Measurements from ENCODE around the gene DAB2IP.

DAB2IP gene

DNA sequence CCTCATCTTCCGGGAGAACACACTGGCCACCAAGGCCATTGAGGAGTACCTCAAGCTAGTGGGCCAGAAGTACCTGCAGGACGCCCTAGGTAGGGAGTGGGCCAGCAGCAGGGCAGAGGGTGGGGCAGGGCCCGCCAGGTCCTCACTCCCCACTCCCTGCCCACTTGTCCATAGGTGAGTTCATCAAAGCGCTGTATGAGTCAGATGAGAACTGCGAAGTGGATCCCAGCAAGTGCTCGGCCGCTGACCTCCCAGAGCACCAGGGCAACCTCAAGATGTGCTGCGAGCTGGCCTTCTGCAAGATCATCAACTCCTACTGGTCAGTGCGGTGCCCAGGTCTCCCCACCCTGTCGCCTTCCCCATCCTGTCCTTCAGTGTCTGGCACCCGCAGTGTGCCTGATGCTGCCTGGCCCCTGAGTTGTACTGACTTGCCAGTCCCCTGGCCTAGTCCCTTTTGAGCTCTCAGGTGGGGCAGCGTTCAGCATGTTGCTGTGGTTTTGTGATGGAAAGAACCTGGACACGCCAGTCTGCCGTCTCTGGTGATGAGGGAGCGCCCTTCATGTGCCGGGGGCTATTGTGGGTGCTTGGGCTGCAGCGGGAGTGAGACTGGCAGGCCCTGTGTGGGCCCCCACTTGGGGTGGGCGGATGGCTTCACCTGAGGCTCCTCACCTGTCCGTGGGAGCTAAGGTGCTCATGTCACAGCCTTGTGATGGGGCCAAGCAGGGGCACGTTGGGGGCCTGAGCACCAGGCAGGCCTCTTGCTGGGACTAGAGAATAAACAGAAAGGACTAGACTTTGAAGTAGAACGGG, 112.3 kb downstream of the DAB2IP start:
- DNase-seq (ENCODE audit: low read depth in 2 of 2) = no peak

DNA sequence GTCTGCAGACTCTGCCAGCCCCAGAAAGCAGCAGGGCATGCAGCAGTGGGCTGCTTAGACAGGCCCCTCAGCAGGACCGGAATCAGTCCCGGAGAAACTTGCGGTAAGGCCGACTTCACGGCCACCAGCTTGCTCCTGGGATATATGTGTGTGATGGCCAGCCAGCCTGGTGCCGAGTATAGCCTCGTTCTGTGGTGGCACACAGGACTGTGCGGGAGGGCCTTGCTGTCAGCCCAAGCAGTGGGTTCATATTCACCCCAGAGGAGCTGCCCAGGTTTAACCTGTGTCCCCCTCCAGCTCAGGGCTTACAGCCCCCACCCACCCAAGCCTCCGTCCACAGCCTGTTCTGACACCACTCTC, 112.9 kb downstream of the DAB2IP start:
- no peak for DNase-seq (ENCODE audit: low read depth in 2 of 2)

DNA sequence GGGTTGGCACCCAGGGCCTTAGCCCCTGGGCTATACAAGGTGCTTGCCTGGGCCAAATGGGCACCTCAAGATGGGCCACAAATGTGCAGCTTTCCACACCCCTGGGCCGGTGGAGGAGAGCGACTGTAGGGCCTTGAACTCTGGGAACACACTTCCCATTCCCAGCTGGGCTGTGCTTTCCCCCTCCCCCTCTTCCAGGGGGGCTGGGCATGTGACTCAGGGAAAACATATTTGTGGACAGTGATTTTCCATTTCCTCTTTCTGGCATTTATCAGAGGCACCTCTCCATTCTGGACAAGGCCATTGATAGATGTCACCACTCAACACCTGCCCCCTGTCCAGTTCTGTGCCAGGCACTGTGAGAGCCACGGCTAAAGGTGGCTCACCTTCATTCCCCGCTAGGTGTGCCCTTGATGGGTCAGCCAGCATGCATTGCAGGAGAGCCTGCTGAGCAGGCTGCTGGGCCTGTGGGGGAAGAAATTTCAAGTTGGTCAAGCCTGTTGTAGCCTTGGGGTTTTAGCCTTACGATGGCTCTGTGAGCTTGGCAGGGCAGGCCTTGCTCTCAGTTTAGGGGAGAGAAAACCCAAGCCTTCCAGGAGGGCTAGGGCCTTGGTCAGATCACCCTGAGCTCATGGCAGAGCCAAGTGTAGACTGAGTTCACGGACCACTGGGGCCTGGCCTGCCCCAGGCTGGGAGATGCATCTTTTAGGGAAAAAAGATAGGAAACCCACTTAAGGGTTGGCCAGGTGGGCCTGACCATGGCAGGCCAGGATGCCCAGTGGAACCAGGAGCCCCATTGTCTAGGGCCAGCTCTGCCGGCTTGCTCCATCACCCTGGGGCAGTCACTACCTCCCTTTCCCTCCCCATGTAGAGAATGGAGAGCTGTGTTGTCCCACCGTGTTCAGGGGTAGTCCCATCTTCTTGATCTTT, 113.9 kb downstream of the DAB2IP start:
- DNase-seq (ENCODE audit: low read depth in 2 of 2) = no peak

DNA sequence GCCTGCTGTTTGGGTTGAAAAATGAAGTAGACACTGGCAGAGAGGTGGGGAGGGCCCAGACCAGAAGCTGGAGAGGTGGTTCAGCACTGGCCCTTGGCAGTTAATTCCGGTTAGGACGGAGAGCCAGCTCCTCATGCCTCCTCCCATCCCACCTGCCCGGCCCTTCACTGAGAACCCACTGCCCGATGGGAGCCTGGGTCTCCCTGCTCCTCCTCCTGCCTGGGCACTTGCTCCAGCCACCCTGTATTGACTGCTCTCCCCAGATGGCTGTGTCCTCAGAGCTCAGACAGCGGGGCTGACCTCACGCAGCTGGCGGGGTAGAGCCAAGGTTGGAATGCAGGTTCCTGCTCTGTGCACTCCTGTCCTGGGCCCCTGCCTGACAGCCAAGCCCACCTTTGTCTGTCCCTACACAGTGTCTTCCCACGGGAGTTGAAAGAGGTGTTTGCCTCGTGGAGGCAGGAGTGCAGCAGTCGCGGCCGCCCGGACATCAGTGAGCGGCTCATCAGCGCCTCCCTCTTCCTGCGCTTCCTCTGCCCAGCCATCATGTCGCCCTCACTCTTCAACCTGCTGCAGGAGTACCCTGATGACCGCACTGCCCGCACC, 114.7 kb downstream of the DAB2IP start:
- DNase-seq (ENCODE audit: low read depth in 2 of 2) = no peak

DNA sequence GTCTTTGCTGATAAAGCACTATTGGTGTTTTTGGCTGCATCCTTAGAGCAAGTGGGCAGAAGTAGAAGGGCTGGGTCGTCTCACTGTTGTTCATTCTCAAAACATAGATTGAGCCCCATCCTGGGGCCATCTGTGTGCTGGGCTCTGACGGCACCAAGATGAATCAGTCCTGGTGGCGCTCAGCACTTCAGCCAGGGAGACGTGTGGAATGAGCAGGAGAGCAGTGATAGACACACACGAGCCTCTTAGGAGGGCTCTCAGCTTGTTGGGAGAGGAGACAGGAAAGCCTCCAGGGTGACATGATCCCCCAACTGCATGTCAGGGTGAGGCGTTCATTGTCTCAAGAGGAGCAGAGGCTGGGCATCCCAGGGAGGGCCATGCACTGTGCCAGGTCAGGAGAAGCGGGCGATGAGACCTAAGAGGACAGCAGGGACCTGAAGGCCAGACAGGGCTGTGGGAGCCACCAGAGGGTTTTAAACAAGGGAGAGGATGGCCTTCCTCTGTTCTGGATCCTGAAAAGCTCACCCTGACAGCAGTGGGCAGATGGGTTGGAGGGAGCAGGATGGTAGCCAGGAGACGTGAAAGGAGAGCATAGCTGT, 115.8 kb downstream of the DAB2IP start:
- DNase-seq (ENCODE audit: low read depth in 2 of 2) = no peak

DNA sequence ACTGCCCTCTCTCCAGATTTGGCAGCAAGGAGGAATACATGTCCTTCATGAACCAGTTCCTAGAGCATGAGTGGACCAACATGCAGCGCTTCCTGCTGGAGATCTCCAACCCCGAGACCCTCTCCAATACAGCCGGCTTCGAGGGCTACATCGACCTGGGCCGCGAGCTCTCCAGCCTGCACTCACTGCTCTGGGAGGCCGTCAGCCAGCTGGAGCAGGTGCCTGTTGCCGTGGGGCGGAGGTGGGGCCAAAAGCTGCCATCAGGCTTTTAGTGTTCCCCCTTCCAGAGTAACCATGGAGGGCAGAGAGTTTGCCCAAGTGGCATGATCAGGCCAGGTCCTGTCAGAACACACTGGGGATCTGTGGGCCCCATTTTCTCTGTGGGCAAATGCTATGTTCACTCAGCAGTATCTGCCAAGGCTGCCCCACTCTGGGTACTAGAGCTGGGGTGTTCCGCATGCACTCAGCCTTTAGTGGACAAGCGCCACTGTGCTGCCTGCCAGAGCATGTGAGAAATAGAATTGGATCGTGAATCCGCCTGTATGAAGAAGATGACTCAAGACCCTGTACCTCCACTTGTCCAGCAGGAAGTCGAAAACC, 117.1 kb downstream of the DAB2IP start:
- no peak for DNase-seq (ENCODE audit: low read depth in 2 of 2)

DNA sequence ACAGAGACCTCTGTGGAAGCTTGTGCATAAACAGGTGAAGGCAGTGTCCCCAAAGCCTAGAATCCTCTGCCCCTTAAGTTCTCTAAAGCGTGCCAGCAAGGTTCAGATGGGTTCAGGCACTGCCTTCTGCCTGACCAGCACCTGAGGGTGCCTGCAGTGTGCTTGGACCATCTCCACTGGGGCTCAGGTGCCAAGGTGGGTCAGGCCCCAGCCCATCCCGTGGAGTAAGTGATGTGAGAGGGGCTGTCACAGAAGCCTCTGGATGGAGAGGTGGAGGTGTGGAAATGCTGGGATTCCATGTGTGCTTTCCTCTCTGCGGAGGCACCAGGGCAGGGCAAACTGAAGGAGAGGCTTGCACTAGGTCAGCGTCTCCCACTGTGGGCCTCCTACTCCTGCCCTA, 118.5 kb downstream of the DAB2IP start:
- no peak for DNase-seq (ENCODE audit: low read depth in 2 of 2)

DNA sequence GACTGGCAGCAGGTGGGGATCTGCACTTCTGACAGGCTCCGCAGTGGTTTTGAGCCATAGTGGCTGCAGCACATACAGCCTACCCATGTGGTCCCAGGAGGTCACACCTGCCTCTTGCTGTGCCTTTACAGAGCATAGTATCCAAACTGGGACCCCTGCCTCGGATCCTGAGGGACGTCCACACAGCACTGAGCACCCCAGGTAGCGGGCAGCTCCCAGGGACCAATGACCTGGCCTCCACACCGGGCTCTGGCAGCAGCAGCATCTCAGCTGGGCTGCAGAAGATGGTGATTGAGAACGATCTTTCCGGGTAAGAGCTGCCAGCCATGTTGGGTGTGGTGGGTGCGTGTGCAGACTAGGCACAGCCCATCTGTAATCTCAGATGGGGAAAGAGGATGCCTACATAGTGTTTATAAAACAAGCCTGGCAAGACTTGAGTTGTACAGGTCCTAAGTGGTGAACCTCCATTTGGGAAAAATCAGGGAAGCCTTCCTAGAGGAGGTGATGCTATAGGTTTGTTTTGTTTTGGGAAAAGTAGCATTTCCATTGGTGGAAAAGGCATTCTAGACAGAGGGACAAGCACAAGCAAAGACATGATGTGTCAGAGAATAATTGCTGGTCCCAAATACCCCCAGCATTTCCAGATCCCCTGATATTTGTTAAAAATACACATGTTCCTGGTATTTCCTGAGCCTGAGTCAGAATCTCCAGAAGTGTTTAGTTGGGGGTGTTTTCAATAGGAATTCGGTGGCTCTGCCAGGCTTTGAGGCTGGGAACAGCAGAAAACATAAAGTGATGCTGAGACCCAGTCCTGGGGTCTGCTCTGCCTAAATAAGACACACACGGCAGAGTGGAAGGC, 119.2 kb downstream of the DAB2IP start:
- DNase-seq (ENCODE audit: low read depth in 2 of 2) = no peak

DNA sequence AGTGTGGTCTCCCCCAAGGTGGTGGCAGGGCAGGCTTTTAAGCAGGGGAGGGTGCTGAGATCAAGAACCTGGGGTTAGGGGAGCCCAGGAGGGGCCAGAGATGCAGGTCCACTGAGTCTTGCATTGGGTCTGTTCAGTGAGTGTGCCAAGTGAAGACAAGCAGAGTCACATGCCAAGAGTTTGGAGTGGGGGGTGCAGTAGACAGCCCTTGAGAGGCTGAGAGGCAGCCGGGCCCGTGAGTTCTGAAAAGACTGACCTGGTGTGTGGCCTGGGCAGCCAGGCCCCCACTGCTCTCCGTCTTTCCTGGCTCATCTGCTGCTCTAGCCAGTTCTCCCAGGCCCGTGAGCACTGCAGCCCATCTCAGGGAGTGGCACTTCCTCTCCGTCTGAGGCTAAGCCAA, 120.0 kb downstream of the DAB2IP start:
- DNase-seq (ENCODE audit: low read depth in 2 of 2) = no peak

DNA sequence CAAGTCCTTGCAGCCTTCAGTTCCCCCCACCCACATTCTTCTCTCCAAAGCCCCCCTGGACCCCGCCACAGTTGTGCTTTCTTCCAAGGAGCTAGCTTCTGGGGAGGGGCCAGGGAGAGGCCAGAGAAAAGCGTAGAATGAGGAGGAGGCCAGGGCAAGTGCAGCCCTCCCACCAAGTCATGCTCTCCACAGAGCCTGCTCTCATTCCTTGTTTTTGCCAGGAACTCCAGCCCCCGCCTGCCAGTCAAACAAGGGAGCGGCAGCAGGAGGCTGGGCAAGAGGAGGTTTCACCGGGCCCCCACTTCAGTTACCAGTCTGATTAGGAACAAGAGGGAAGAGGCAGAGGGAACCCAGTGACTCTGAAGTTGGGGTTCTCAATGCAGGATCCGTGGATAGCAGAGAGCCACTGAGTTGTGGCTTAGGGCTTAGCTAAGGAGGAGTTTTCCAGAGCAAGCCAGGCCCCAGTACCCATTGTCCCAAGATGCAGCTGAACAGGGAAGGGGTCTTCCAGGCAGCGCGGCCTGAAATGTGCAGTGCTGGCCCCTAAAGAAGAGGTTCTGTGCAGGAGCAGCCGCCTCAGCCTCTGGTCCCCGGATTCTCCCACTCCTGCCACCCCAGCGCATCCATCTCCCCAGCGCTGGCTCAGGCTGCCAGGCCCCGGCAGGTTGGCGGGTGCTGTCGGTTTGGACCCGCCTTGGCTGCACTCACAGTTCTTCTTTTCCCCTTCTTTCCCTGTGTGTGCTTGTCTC, 120.6 kb downstream of the DAB2IP start:
- no peak for DNase-seq (ENCODE audit: low read depth in 2 of 2)

DNA sequence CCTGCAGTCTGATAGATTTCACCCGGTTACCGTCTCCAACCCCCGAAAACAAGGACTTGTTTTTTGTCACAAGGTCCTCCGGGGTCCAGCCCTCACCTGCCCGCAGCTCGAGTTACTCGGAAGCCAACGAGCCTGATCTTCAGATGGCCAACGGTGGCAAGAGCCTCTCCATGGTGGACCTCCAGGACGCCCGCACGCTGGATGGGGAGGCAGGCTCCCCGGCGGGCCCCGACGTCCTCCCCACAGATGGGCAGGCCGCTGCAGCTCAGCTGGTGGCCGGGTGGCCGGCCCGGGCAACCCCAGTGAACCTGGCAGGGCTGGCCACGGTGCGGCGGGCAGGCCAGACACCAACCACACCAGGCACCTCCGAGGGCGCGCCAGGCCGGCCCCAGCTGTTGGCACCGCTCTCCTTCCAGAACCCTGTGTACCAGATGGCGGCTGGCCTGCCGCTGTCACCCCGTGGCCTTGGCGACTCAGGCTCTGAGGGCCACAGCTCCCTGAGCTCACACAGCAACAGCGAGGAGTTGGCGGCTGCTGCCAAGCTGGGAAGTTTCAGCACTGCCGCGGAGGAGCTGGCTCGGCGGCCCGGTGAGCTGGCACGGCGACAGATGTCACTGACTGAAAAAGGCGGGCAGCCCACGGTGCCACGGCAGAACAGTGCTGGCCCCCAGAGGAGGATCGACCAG, 121.3 kb downstream of the DAB2IP start:
- DNase-seq (ENCODE audit: low read depth in 2 of 2) = no peak

DNA sequence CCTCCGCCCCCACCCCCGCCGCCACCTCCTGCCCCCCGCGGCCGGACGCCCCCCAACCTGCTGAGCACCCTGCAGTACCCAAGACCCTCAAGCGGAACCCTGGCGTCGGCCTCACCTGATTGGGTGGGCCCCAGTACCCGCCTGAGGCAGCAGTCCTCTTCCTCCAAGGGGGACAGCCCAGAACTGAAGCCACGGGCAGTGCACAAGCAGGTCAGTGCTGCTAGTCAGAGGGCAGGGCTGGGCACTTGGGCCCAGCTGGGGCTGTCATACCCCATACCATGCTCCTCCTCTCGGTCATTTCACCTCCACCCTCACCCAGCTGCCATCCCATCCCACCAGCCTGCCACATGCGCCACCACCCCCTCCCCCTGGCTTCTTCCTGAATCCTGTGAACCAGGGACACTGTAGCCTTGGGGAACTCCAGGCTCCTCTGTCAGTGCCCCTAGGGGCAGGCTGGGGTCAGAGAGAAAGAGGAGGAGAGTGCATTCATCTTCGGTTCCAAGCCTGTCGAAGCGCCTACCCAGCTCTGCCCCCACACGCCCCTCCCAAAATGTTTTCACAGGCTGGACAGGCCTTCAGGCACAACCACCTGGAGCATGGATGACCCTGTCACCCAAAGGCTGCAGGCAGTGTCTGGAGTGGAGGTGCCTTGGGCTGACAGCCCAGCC, 122.0 kb downstream of the DAB2IP start:
- no peak for DNase-seq (ENCODE audit: low read depth in 2 of 2)

DNA sequence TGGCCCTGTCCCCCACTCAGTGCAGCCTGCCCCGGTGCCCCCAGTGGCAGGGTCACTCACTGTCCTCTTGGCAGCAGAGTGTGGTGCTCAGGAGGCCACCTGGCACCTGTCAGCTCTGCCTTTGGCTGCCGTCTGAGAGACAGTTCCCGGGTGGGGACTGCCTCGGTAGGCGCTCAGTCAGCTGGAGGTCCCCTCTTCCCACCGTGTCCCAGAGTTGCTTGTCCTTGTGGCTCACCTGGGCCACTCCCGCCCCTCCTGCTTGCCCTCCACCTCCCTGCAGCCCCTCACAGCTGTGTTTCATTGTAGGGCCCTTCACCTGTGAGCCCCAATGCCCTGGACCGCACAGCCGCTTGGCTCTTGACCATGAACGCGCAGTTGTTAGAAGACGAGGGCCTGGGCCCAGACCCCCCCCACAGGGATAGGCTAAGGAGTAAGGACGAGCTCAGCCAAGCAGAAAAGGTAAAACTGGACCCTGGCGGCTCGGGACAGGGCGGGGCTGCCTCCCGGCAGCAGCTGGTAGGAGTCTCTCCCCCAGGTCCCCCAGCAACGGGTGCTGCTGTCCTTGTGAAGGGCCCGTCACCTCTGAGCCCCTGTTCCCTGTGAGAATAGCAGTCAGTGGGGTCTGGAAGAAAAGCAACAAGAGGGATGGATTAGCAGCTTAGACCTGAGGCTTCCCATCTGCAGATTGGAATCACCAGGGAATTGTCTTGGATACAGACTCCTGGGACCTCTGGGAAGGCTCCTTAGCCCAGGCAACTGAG, 122.7 kb downstream of the DAB2IP start:
- no peak for DNase-seq (ENCODE audit: low read depth in 2 of 2)

DNA sequence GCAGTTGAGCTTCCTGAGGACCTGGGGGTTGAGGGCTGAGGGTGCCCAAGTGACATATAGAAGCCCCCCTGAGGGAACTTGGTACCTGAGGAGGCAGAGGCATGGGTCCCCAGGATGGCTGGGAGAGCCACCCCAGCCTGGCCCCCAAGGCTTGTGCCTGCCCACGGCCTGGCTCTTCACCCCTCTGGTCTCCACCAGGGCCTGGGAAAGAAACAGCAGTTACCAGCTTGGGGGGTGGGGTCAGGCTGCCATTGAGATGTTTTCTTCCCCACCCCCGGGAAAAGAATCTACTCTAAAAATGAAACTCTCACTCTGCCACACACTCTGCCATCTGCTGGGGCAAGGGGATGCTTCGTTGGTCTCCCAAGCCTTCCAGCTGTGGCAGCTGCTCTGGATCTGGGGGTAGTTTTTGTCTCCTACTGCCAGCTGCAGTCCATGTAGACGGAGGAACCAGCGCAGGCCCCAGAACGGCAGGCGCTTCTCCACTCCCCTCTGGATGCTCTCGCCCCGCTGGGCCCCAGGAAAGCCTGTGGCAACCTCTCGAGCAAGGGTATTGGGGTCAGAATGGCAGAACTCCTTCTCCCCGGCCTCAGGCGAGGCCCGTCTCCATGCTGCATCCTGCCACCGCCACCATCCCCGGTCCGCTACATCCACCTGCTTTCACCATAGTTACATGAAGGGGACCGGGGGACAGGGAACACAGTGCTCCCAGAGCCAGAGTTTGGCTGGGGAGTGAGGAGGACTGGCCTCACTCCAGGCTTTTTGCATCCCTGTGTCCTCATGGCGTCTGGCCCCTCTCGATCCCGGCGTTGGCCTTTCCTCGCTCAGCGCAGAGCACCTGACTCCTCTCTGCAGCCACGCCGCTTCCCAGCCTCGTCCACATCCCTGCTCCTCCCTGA, 123.5 kb downstream of the DAB2IP start:
- DNase-seq (ENCODE audit: low read depth in 2 of 2) = no peak

DNA sequence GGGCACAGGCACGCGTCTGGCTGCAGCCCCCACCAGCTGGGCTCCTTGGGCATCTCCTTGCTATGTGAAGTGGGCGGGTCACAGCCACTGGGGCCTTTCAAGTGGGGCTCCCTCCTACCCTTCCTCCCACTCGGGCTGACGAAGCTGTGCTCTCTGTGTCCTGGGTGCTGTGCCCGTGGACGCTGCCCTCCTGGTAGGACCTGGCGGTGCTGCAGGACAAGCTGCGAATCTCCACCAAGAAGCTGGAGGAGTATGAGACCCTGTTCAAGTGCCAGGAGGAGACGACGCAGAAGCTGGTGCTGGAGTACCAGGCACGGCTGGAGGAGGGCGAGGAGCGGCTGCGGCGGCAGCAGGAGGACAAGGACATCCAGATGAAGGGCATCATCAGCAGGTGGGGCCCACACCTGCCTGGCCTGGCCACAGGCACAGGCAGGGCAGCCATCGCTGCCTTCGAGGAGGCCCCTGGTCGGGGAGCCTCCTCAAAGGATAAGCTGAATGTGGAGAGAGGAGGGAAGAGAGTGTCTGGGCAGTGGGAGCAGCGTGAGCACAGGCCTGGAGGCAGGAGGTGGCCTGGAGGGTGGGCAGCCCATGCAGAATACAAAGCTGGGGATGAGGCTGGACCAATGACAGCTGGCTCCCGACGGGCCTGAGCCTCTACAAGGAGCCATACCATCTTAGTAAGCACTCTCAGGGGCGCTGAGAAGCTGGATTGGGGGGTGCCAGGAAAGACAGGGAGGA, 124.7 kb downstream of the DAB2IP start:
- DNase-seq (ENCODE audit: low read depth in 2 of 2) = no peak
